ENCODE data around the gene PHF21B. TPM values are rescaled to one million over a fixed set of nuclear protein-coding genes. Genes with fewer than 3 reads are reported as not detected.

Gene PHF21B
- total RNA-seq, 2 experiments from 2014 or later, result not detected

GRCh38 chr22:44996648-44997047 lies 13.2 kb downstream of the PHF21B start:
- H3K27me3 Mint-ChIP-seq (ENCODE audit: low read depth), result peaks cover 12% of the 10 kb centered on the region
- no peaks in the 10 kb centered on the region for H3K9me3 Mint-ChIP-seq
- intact Hi-C loops (cut with micrococcal nuclease), result no loop called here
- H3K36me3 Mint-ChIP-seq (ENCODE audit: low read depth), result no peaks in the 10 kb centered on the region
- DNase-seq, result no peak
- H3K27ac Mint-ChIP-seq, result no peak overlapping the region
- H3K4me3 Mint-ChIP-seq, result no peak overlapping the region
- H3K4me1 Mint-ChIP-seq (ENCODE audit: low read depth), result no peaks in the 10 kb centered on the region
- CTCF ChIA-PET, result no interaction called here

GRCh38 chr22:44996120-44996519 lies 13.7 kb downstream of the PHF21B start:
- no peak overlapping the region for H3K4me3 Mint-ChIP-seq
- CTCF ChIA-PET, result no interaction called here
- intact Hi-C loops (cut with micrococcal nuclease), result no loop called here
- H3K27ac Mint-ChIP-seq, result no peak overlapping the region
- no peak for DNase-seq
- H3K27me3 Mint-ChIP-seq (ENCODE audit: low read depth), result peaks cover 12% of the 10 kb centered on the region
- no peaks in the 10 kb centered on the region for H3K36me3 Mint-ChIP-seq (ENCODE audit: low read depth)
- no peaks in the 10 kb centered on the region for H3K9me3 Mint-ChIP-seq
- H3K4me1 Mint-ChIP-seq (ENCODE audit: low read depth), result no peaks in the 10 kb centered on the region

GRCh38 chr22:44995715-44996114 lies 14.1 kb downstream of the PHF21B start:
- DNase-seq, result no peak
- Mint-ChIP-seq H3K36me3 (ENCODE audit: low read depth) (no peaks in the 10 kb centered on the region), H3K27ac (no peak overlapping the region), H3K4me3 (no peak overlapping the region), H3K4me1 (ENCODE audit: low read depth) (no peaks in the 10 kb centered on the region), H3K9me3 (no peaks in the 10 kb centered on the region), H3K27me3 (ENCODE audit: low read depth) (peaks cover 12% of the 10 kb centered on the region)
- intact Hi-C loops (cut with micrococcal nuclease), result no loop called here
- CTCF ChIA-PET, result no interaction called here

- Mint-ChIP-seq H3K27me3 (ENCODE audit: low read depth) (peaks cover 9% of the 10 kb centered on the region), H3K27ac (no peak overlapping the region), H3K9me3 (no peaks in the 10 kb centered on the region), H3K4me1 (ENCODE audit: low read depth) (no peaks in the 10 kb centered on the region), H3K36me3 (ENCODE audit: low read depth) (no peaks in the 10 kb centered on the region), H3K4me3 (no peak overlapping the region)
- intact Hi-C loops (cut with micrococcal nuclease), result no loop called here
- no peak for DNase-seq
- CTCF ChIA-PET, result no interaction called here
Observed at GRCh38 chr22:44995105-44995514, 14.7 kb downstream of the PHF21B start.

GRCh38 chr22:44994399-44995104 lies 15.3 kb downstream of the PHF21B start:
- intact Hi-C loops (cut with micrococcal nuclease), result no loop called here
- CTCF ChIA-PET, result no interaction called here
- Mint-ChIP-seq H3K36me3 (ENCODE audit: low read depth) (no peaks in the 10 kb centered on the region), H3K27me3 (ENCODE audit: low read depth) (peaks cover 9% of the 10 kb centered on the region), H3K27ac (no peak overlapping the region), H3K4me1 (ENCODE audit: low read depth) (no peaks in the 10 kb centered on the region), H3K4me3 (no peak overlapping the region), H3K9me3 (no peaks in the 10 kb centered on the region)
- no peak for DNase-seq

GRCh38 chr22:44992166-44992565 lies 17.6 kb downstream of the PHF21B start:
- H3K27me3 Mint-ChIP-seq (ENCODE audit: low read depth), result peaks cover 6% of the 10 kb centered on the region

GRCh38 chr22:44991218-44991617 lies 18.6 kb downstream of the PHF21B start:
- no peak for DNase-seq
- Mint-ChIP-seq H3K36me3 (ENCODE audit: low read depth) (no peaks in the 10 kb centered on the region), H3K27me3 (ENCODE audit: low read depth) (peaks cover 6% of the 10 kb centered on the region), H3K4me3 (no peak overlapping the region), H3K9me3 (no peaks in the 10 kb centered on the region), H3K4me1 (ENCODE audit: low read depth) (no peaks in the 10 kb centered on the region), H3K27ac (no peak overlapping the region)
- intact Hi-C loops (cut with micrococcal nuclease), result no loop called here
- CTCF ChIA-PET, result no interaction called here

More at GRCh38 chr22:44992166-44992565, 17.6 kb downstream of the PHF21B start:
- no peaks in the 10 kb centered on the region for H3K36me3 Mint-ChIP-seq (ENCODE audit: low read depth)
- intact Hi-C loops (cut with micrococcal nuclease), result no loop called here
- H3K9me3 Mint-ChIP-seq, result no peaks in the 10 kb centered on the region
- no peaks in the 10 kb centered on the region for H3K4me1 Mint-ChIP-seq (ENCODE audit: low read depth)
- DNase-seq, result no peak
- H3K27ac Mint-ChIP-seq, result no peak overlapping the region
- no peak overlapping the region for H3K4me3 Mint-ChIP-seq
- CTCF ChIA-PET, result no interaction called here

- Mint-ChIP-seq H3K27me3 (ENCODE audit: low read depth) (peaks cover 6% of the 10 kb centered on the region), H3K27ac (no peak overlapping the region), H3K9me3 (no peaks in the 10 kb centered on the region), H3K36me3 (ENCODE audit: low read depth) (no peaks in the 10 kb centered on the region), H3K4me1 (ENCODE audit: low read depth) (no peaks in the 10 kb centered on the region), H3K4me3 (no peak overlapping the region)
- DNase-seq, result no peak
- intact Hi-C loops (cut with micrococcal nuclease), result no loop called here
- CTCF ChIA-PET, result no interaction called here
Observed at GRCh38 chr22:44990810-44991209, 19.0 kb downstream of the PHF21B start.

GRCh38 chr22:44990328-44990727 lies 19.5 kb downstream of the PHF21B start:
- peaks cover 6% of the 10 kb centered on the region for H3K27me3 Mint-ChIP-seq (ENCODE audit: low read depth)
- CTCF ChIA-PET, result no interaction called here
- H3K4me3 Mint-ChIP-seq, result no peak overlapping the region
- H3K4me1 Mint-ChIP-seq (ENCODE audit: low read depth), result no peaks in the 10 kb centered on the region
- H3K36me3 Mint-ChIP-seq (ENCODE audit: low read depth), result no peaks in the 10 kb centered on the region
- no peaks in the 10 kb centered on the region for H3K9me3 Mint-ChIP-seq
- no peak for DNase-seq
- intact Hi-C loops (cut with micrococcal nuclease), result no loop called here
- no peak overlapping the region for H3K27ac Mint-ChIP-seq

GRCh38 chr22:44988671-44989070 lies 21.1 kb downstream of the PHF21B start:
- Mint-ChIP-seq H3K4me3 (no peak overlapping the region), H3K36me3 (ENCODE audit: low read depth) (no peaks in the 10 kb centered on the region), H3K27me3 (ENCODE audit: low read depth) (peaks cover 5% of the 10 kb centered on the region), H3K9me3 (peaks cover 4% of the 10 kb centered on the region), H3K27ac (no peak overlapping the region), H3K4me1 (ENCODE audit: low read depth) (no peaks in the 10 kb centered on the region)
- DNase-seq, result peak; percentile 12
- intact Hi-C loops (cut with micrococcal nuclease), result no loop called here
- CTCF ChIA-PET, result no interaction called here

GRCh38 chr22:44986926-44987325 lies 22.9 kb downstream of the PHF21B start:
- Mint-ChIP-seq H3K4me1 (ENCODE audit: low read depth) (no peaks in the 10 kb centered on the region), H3K9me3 (peaks cover 4% of the 10 kb centered on the region)

GRCh38 chr22:44985906-44986527 lies 23.8 kb downstream of the PHF21B start:
- H3K4me1 Mint-ChIP-seq (ENCODE audit: low read depth), result no peaks in the 10 kb centered on the region
- H3K27me3 Mint-ChIP-seq (ENCODE audit: low read depth), result peaks cover 6% of the 10 kb centered on the region
- H3K4me3 Mint-ChIP-seq, result no peak overlapping the region
- no peak overlapping the region for H3K27ac Mint-ChIP-seq
- H3K36me3 Mint-ChIP-seq (ENCODE audit: low read depth), result no peaks in the 10 kb centered on the region
- DNase-seq, result no peak
- intact Hi-C loops (cut with micrococcal nuclease), result no loop called here
- H3K9me3 Mint-ChIP-seq, result peaks cover 4% of the 10 kb centered on the region
- CTCF ChIA-PET, result interaction anchor here (0.6 to 1.2 kb wide), 2 partner anchors 111 to 420 kb away, joined by 4 to 6 read pairs; no protein-coding TSS in a partner anchor

More at GRCh38 chr22:44986926-44987325, 22.9 kb downstream of the PHF21B start:
- CTCF ChIA-PET, result interaction anchor here (0.6 to 1.2 kb wide), 2 partner anchors 111 to 420 kb away, joined by 4 to 6 read pairs; no protein-coding TSS in a partner anchor
- H3K36me3 Mint-ChIP-seq (ENCODE audit: low read depth), result no peaks in the 10 kb centered on the region
- intact Hi-C loops (cut with micrococcal nuclease), result no loop called here
- peaks cover 7% of the 10 kb centered on the region for H3K27me3 Mint-ChIP-seq (ENCODE audit: low read depth)
- no peak overlapping the region for H3K27ac Mint-ChIP-seq
- H3K4me3 Mint-ChIP-seq, result no peak overlapping the region
- DNase-seq, result no peak

GRCh38 chr22:44983878-44984482 lies 25.8 kb downstream of the PHF21B start:
- CTCF ChIA-PET, result no interaction called here
- H3K4me3 Mint-ChIP-seq, result no peak overlapping the region
- no peak for DNase-seq
- intact Hi-C loops (cut with micrococcal nuclease), result no loop called here
- no peak overlapping the region for H3K27ac Mint-ChIP-seq
- H3K27me3 Mint-ChIP-seq (ENCODE audit: low read depth), result peaks cover 10% of the 10 kb centered on the region
- no peaks in the 10 kb centered on the region for H3K36me3 Mint-ChIP-seq (ENCODE audit: low read depth)
- H3K4me1 Mint-ChIP-seq (ENCODE audit: low read depth), result no peaks in the 10 kb centered on the region
- H3K9me3 Mint-ChIP-seq, result peaks cover 4% of the 10 kb centered on the region

Data from activated naive CD4-positive, alpha-beta T cell treated with anti-CD3 and anti-CD28 coated beads for 36 hours (primary cell).